Measurements from ENCODE around the gene TMEM144. TPM values are rescaled to one million over a fixed set of nuclear protein-coding genes. Genes with fewer than 3 reads are reported as not detected.
"Not testable (repeated sequence)": the region's sequence is repeated elsewhere in the genome, so short reads cannot be mapped to it uniquely, and the experiment has no call there.

The TMEM144 gene
- total RNA-seq, 1 experiment from 2014 or later, result 4.6 TPM

- no peak for DNase-seq (ENCODE audit: low spot score)
Observed at GRCh38 chr4:158190718-158191117, 19.6 kb upstream of the TMEM144 start.

- no peak for DNase-seq (ENCODE audit: low spot score)
Observed at GRCh38 chr4:158192439-158193158, 17.7 kb upstream of the TMEM144 start.

GRCh38 chr4:158193171-158193749, 17.0 kb upstream of the TMEM144 start:
- DNase-seq (ENCODE audit: low spot score), result peak; percentile 54

- no peak for DNase-seq (ENCODE audit: low spot score)
Observed at GRCh38 chr4:158195297-158195696, 15.0 kb upstream of the TMEM144 start.

- DNase-seq (ENCODE audit: low spot score), result no peak
Observed at GRCh38 chr4:158197194-158197776, 13.0 kb upstream of the TMEM144 start.

- DNase-seq (ENCODE audit: low spot score), result no peak
Observed at GRCh38 chr4:158200214-158200613, 10.1 kb upstream of the TMEM144 start.

GRCh38 chr4:158201322-158201721, 9.0 kb upstream of the TMEM144 start:
- no peak for DNase-seq (ENCODE audit: low spot score)

GRCh38 chr4:158201876-158202275, 8.4 kb upstream of the TMEM144 start:
- DNase-seq (ENCODE audit: low spot score), result no peak

- DNase-seq (ENCODE audit: low spot score), result no peak
Observed at GRCh38 chr4:158202481-158202880, 7.8 kb upstream of the TMEM144 start.

GRCh38 chr4:158203436-158203835, 6.8 kb upstream of the TMEM144 start:
- DNase-seq (ENCODE audit: low spot score), result no peak

- no peak for DNase-seq (ENCODE audit: low spot score)
Observed at GRCh38 chr4:158203929-158204328, 6.4 kb upstream of the TMEM144 start.

- DNase-seq (ENCODE audit: low spot score), result no peak
Observed at GRCh38 chr4:158208963-158209640, 1.2 kb upstream of the TMEM144 start.

GRCh38 chr4:158211222-158211621, 936 bp downstream of the TMEM144 start:
- DNase-seq (ENCODE audit: low spot score), result no peak

- no peak for DNase-seq (ENCODE audit: low spot score)
Observed at GRCh38 chr4:158213466-158213865, 3.2 kb downstream of the TMEM144 start.

GRCh38 chr4:158214856-158215255, 4.6 kb downstream of the TMEM144 start:
- DNase-seq (ENCODE audit: low spot score), result no peak

- no peak for DNase-seq (ENCODE audit: low spot score)
Observed at GRCh38 chr4:158217763-158218162, 7.5 kb downstream of the TMEM144 start.

GRCh38 chr4:158219623-158220022, 9.3 kb downstream of the TMEM144 start:
- DNase-seq (ENCODE audit: low spot score), result no peak

GRCh38 chr4:158224318-158224717, 14.0 kb downstream of the TMEM144 start:
- DNase-seq (ENCODE audit: low spot score), result not testable (repeated sequence)

GRCh38 chr4:158224999-158225398, 14.7 kb downstream of the TMEM144 start:
- not testable (repeated sequence) for DNase-seq (ENCODE audit: low spot score)

- not testable (repeated sequence) for DNase-seq (ENCODE audit: low spot score)
Observed at GRCh38 chr4:158227880-158228279, 17.6 kb downstream of the TMEM144 start.

GRCh38 chr4:158228399-158228798, 18.1 kb downstream of the TMEM144 start:
- not testable (repeated sequence) for DNase-seq (ENCODE audit: low spot score)

- no peak for DNase-seq (ENCODE audit: low spot score)
Observed at GRCh38 chr4:158229768-158230167, 19.5 kb downstream of the TMEM144 start.

Data from HT-29 (cell line).